ENCODE data around the gene HGD. TPM values are rescaled to one million over a fixed set of nuclear protein-coding genes. Genes with fewer than 3 reads are reported as not detected.

HGD gene
- 3.4 TPM in 1 of 2 replicates, not detected in the other for total RNA-seq

DNA sequence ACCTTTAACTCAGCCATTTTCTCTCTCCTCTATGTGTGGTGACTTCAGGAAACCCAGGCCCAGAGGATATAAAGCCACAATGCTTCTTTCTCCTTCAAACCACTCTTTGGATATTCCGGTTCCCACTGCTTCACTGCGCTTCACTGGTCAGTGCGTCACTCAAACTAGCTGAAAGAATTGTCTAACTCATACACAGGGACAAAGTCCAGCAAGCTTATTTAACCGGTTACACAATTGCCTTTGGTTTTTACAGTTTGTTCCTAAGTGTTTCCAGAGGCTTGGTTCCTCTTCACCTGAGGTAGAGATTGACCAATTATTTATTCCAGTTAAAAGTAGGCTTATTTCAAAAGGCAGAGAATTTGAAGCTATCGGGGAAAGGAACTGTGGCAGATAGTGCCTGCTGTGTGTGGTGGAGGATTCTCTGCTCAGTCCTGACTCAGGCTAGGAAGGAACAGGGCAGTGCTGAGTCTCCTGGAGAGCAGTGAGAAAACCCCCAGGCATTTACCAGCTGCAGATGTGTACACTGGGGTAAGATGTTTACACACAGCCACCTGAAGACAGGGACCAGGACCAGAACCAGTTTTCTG, at the start of gene HGD:
TSS of gene HGD (minus strand) at position 145 of the 587 bp plus-strand sequence. CDS start at position 17, 128 bp downstream.

GRCh38 chr3:120596116-120596852, 85.8 kb downstream of the HGD start, which contains the start of gene NDUFB4:
NDUFB4 (plus strand) TSS chr3:120596336; CDS start chr3:120596360, 24 bp downstream.

Other genes starting within 250 kb of the HGD start
- gene FSTL1, start 231.2 kb downstream of the HGD start, total RNA-seq: 47.3 and 286 TPM in 2 replicates
- 23.4 and 26.7 TPM in 2 replicates for gene NDUFB4, start 85.9 kb downstream of the HGD start, total RNA-seq
- 16.6 and 18.8 TPM in 2 replicates for gene RABL3, start 60.3 kb upstream of the HGD start, total RNA-seq
- 14.7 and 21.9 TPM in 2 replicates for gene GTF2E1, start 60.5 kb upstream of the HGD start, total RNA-seq
- not detected in 2 replicates for gene STXBP5L, start 226.0 kb upstream of the HGD start, total RNA-seq

Measured in tracheal epithelial cell (primary cell).